HG03060 (cell line): ENCODE data around the gene TBC1D32.

Source experiments
- ATAC-seq: cut with Tn5 transposase; IDR thresholded peaks from one replicate; pipeline ENCODE4 v1.9.1; 2021; ENCODE audit warnings: low read depth, moderate number of reproducible peaks; ENCODE audit not compliant: unreplicated experiment

Gene TBC1D32

GRCh38 chr6:121032268-121033006, 301.8 kb downstream of the TBC1D32 start:
- ATAC-seq: no peak
